GM10266 (cell line): ENCODE results near the gene ATXN7L3.
A peak's percentile ranks its signal among the peaks of the same experiment; 100 is the strongest.

ENCODE experiments used
- DNase-seq: peaks from one replicate; pipeline ENCODE4 v3.0.0; 2012; ENCODE audit errors: extremely low spot score
- TF ChIP-seq, protein P1 (sequence below): IDR thresholded peaks from 2 replicates; pipeline ENCODE4 v1.5.1; 2012; ENCODE audit warnings: mild to moderate bottlenecking, low read depth; ENCODE audit not compliant: control insufficient read depth, insufficient read depth; ENCODE audit errors: missing control alignments

ATXN7L3 gene

DNA sequence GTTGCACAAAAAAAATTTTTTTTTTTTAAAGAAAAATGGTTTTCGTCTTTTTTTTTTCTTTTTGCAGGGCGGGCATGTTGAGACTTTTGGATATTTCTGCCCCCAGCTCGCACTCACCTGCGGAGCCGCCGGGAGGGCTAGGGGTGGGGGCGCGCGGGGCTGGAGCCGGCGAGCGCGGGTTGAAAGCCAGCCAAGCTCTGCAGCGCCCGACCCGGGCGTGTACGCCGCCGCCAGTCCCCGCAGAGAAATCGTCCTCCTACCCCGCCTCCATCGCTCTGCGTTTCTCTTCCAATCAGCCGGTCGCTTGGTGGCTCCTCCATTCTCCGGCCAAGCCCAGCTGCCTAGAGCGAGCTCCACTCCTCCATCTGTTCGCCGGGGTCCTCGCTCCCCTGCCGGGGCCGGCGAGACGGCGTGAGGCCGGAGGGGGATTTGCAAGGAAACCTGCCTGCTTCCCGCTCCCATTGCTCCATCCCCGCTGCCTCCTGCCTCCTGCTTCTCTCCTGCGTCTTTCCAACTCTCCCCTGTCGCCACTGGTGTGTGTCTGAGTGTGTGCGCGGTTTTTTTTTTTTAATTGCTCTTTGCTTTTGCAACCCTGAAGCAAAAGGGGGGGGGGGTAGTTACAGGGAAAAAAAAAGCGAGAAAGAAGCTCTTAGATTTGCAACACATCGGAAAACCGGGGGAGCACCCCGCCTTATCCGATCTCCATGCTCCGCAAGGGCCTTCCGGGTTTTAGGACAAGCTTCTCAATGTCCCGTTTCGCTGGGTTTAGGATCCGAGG lies 21.6 kb upstream of the ATXN7L3 start:
- TF ChIP-seq, protein P1, sequence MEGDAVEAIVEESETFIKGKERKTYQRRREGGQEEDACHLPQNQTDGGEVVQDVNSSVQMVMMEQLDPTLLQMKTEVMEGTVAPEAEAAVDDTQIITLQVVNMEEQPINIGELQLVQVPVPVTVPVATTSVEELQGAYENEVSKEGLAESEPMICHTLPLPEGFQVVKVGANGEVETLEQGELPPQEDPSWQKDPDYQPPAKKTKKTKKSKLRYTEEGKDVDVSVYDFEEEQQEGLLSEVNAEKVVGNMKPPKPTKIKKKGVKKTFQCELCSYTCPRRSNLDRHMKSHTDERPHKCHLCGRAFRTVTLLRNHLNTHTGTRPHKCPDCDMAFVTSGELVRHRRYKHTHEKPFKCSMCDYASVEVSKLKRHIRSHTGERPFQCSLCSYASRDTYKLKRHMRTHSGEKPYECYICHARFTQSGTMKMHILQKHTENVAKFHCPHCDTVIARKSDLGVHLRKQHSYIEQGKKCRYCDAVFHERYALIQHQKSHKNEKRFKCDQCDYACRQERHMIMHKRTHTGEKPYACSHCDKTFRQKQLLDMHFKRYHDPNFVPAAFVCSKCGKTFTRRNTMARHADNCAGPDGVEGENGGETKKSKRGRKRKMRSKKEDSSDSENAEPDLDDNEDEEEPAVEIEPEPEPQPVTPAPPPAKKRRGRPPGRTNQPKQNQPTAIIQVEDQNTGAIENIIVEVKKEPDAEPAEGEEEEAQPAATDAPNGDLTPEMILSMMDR = no peak
- peak; percentile 83 for DNase-seq

DNA sequence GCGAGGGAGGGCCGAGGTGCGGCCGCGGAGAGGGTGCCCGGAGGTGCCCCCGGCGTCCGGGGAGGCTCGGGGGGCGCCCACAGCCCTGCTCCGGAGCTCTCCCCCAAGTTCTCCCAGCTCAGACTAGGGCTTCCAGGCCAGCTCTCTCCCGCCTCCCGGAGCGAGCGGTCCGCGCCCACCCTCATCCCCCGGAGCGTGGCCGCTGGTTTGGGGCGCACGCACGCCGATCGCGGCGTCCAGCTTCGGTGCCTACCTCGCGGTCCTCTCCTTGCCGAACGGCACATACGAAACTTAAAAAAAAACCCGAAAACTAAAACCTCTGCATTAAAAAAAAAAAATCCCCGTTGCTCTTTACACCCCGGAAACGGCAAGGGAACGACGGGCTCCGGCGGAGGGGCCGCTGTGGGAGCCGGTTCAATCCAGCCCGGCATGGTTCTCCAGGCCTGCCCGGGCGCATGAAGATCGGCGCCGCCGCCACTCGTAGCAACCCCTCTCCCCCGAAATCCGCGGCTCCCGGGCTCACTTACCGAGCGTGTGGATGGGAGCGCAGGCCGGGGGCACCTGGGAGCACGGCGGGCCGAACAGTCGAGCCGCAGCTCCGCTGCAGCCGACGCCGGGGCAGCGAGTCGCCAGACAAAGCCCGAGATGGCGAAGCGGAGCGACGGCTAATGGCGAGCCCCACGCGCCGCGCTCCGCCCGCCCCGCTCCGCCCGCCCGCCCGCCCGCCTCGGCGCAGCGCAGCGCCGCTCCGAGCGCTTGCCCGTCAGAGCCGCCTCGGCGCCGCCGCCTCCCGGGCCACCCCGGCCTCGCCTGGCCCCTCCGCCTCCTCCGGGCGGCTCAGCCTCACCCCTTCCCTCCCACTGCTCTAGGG lies 20.8 kb upstream of the ATXN7L3 start:
- peak; percentile 78 for DNase-seq
- TF ChIP-seq, protein P1 = peak; percentile 17

DNA sequence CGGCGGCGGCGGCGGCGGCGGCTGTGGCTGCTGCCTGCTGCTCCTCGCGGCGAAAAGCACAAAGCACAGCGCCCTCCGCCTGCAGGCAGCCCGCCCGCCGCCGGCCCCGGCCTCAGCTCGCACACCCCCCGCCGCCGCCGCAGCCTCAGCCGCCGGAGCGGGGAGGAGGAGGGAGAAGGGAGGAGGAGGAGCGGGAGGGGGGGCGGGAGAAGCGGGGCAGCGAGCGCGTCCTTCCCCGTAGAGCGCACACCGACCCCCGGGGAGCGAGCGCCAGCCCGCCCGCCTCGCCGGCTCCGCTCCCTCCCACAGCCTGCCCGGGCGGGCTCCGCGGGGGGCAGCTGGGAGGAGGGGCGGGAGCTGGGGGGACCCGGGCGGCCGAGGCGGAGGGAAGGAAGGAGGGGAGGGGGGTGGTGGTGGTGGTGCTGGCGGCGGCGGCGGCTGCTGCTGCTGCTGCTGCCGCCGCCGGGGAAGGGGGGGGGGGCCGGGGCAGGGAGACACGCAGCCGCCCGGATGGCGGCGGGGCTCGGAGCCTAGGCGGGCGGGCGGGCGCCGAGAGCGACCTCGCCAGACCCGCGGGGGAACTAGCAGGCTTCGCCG lies 20.0 kb upstream of the ATXN7L3 start, which contains the start of gene UBTF:
TSS of gene UBTF (minus strand) at position 60 of the 597 bp plus-strand sequence. CDS start 1,446 bp downstream, outside the sequence.
- peak; percentile 78 for DNase-seq

DNA sequence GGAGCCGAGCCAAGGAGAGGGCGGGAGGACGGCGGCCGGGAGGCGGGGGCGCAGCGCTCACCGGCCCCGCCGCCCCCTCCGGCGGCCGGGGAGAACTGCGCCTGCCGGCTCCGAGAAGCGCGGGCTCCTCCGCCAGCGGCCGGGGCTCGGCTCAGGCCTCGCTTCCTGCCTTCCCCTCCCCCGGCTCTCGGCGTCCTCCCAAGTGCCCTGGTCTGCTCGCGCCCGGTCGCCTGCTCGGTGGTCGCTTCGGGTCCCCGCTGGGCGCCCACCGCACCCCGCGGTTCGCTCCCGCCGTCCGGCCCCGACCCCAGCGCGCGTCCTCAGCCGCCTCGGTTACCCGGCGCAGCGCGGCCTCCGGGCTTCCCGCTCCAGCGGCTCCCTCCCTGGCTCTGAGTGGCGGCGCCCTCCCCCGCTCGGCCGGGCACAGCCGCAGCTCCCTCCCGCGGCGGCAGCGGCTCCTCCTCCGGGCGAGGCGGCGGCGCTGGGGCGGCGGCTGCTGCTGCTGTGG lies 19.5 kb upstream of the ATXN7L3 start:
- TF ChIP-seq, protein P1 = peak; percentile 47
- peak; percentile 90 for DNase-seq

More for the DNA sequence above, 20.0 kb upstream of the ATXN7L3 start, which contains the start of gene UBTF:
- TF ChIP-seq, protein P1 = peak; percentile 33

DNA sequence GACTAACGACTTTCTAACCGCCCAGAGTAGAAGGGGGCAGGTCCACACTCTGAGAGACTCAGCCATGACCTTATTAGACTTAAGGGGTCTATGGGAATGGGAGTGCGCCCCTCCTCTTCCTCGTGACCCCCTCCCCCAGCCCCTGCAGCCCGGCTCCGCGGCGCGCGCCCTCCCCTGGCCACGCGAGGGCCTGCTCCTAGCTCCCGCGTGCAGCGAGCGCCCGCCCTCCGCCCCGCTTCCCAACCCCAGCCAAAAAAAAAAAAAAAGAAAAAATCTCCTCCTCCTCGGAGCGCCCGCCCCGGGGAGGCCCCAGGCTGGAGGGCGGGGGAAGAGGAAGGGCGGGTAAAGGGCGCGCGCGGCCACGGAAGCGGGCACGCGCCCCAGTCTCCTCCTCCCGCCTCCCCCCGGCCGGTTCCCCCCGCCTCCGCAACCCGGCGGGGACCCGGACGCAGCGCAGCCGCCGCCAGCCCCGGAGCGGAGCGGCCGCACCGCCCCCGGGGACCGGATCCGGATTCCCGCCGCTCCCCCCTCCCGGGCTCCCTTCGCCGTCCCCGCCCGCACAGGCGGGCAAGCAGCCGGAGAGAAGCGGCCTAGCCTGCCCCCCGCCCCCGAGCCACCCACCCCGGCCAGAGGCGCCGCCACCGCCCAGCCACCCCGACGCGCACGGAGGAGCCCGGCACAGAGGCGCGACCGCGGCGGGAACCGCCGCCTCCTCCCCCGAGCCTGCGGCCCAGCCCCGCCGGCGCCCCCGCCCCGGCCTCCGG lies 18.8 kb upstream of the ATXN7L3 start:
- TF ChIP-seq, protein P1 = peak; percentile 67
- DNase-seq = peak; percentile 97

DNA sequence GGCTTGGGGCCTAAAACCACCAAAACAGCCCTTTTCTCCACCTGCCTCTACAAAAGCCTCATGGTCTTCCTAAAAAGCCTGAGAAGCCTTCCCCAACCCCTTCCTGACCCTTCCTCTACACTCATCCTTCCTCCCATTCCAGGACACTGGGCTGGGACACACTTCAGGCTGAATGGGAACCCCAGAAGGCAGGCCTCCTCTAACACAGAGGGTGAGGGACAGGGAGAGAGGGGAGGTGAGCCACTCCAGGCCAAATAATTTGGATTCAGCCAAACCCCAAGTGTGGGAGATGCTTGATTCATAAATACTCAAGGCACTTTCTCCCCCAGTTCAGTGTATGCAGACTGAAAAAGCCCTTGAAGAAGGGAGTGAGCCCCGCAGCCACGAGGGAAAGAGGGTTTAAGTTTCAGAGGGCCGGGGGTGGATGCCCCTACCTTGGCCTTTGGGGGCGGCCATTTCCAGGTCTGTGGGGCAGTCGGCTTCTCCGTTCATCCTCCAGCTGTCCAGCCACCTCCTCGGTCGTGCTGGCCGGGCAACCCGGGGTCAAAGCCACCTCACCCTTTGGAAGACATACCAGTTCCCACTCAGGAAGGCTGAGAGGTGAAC lies 18.2 kb upstream of the ATXN7L3 start:
- TF ChIP-seq, protein P1 = no peak
- DNase-seq = no peak
